A549 (cell line): ENCODE data around the gene TMEM238L. TPM values are rescaled to one million over a fixed set of nuclear protein-coding genes. Genes with fewer than 3 reads are reported as not detected.
A peak's percentile ranks its signal among the peaks of the same experiment; 100 is the strongest.

ENCODE experiments used
- ATAC-seq, 2 experiments: fragments of 200-7000 bp in 1 of 2; fragments of >200 bp in 1 of 2; cut with Nextera tagmentation in 1 of 2; cut with Tn5 transposase in 1 of 2; 3 replicates each; pipeline versions ENCODE4 v1.8.0 to v1.9.1; 2018 to 2020; ENCODE audit warnings: mild to moderate bottlenecking in 1 of 2, moderate library complexity in 1 of 2
- CTCF ChIA-PET: fragments of 300-600 bp; sonication (Branson Sonifier 250); formaldehyde crosslinking; extraction: SDS; loops from one replicate; lab custom pipeline; 2021; ENCODE audit warnings: antibody characterized with exemption, inconsistent platforms; lab: Yijun Ruan, JAX
- POLR2A ChIA-PET: fragments of 350-600 bp; formaldehyde crosslinking; extraction: SDS; loops from one replicate; lab custom pipeline; 2021; ENCODE audit warnings: antibody characterized with exemption, inconsistent platforms; lab: Yijun Ruan, JAX
- DNase-seq, 2 experiments: peaks; one replicate each; pipeline versions ENCODE4 v3.0.0 to v3.0.0-alpha.2; 2011 to 2016; ENCODE audit warnings: low read depth in 1 of 2, low spot score in 1 of 2
- FAIRE-seq: peaks from 2 replicates; lab custom pipeline; 2011; peaks lifted over from hg19 to GRCh38; lab: Jason Lieb, UNC
- H3K27ac ChIP-seq, 2 experiments: fragments of >200 bp; sonication (Bioruptor Twin); formaldehyde crosslinking; 3 replicates each; pipeline ENCODE4 v1.5.1; 2016 to 2017
- H3K4me1 ChIP-seq: fragments of >200 bp; sonication (Bioruptor Twin); formaldehyde crosslinking; 3 replicates; pipeline ENCODE4 v1.6.1; 2016
- H3K4me2 ChIP-seq: fragments of >200 bp; sonication (Bioruptor Twin); formaldehyde crosslinking; 3 replicates; pipeline ENCODE4 v1.6.1; 2016
- H3K4me3 ChIP-seq: fragments of >200 bp; sonication (Bioruptor Twin); formaldehyde crosslinking; 3 replicates; pipeline ENCODE4 v1.5.1; 2016
- H3K9me3 ChIP-seq: fragments of >200 bp; sonication (Bioruptor Twin); formaldehyde crosslinking; 3 replicates; pipeline ENCODE4 v1.6.1; 2016
- CEBPB ChIP-seq, 2 experiments: fragments of >200 bp in 1 of 2; sonication (Bioruptor Twin) in 1 of 2; formaldehyde crosslinking in 1 of 2; IDR thresholded peaks; 2 replicates each; pipeline ENCODE4 v1.6.1; 2012 to 2016
- CHD2 ChIP-seq: fragments of 150-350 bp; IDR thresholded peaks from 2 replicates; pipeline ENCODE4 v1.6.1; 2014; ENCODE audit warnings: low read length; ENCODE audit not compliant: partially characterized antibody
- EP300 ChIP-seq, 2 experiments: fragments of >200 bp; sonication (Bioruptor Twin); formaldehyde crosslinking; IDR thresholded peaks; 2 replicates in 1 of 2; 3 replicates in 1 of 2; pipeline ENCODE4 v1.6.1; 2016 to 2017
- FOSB ChIP-seq: fragments of 250-450 bp; sonication (Bioruptor Pico); IDR thresholded peaks from 2 replicates; pipeline ENCODE4 v1.5.0; 2020; ENCODE audit warnings: mild to moderate bottlenecking, moderate library complexity
- HDAC2 ChIP-seq: fragments of 200-600 bp; sonication (generic); IDR thresholded peaks from 2 replicates; pipeline ENCODE4 v1.6.1; 2016
- HOXA7 ChIP-seq: fragments of 250-450 bp; sonication (Bioruptor Pico); IDR thresholded peaks from 2 replicates; pipeline ENCODE4 v1.5.0; 2020; ENCODE audit warnings: mild to moderate bottlenecking, moderate library complexity
- JUNB ChIP-seq: fragments of >200 bp; sonication (Bioruptor Twin); formaldehyde crosslinking; IDR thresholded peaks from 2 replicates; pipeline ENCODE4 v1.6.1; 2016
- MAFK ChIP-seq: fragments of 450-650 bp; IDR thresholded peaks from 2 replicates; pipeline ENCODE4 v1.6.1; 2014; ENCODE audit not compliant: partially characterized antibody
- MAZ ChIP-seq: fragments of 150-350 bp; IDR thresholded peaks from 2 replicates; pipeline ENCODE4 v1.6.1; 2014; ENCODE audit warnings: antibody characterized with exemption, low read depth, low read length, borderline replicate concordance
- NFE2L2 ChIP-seq: fragments of 150-350 bp; conservative IDR thresholded peaks from 2 replicates; pipeline ENCODE4 v1.6.1; 2014; ENCODE audit warnings: low read length
- PHF8 ChIP-seq: fragments of 200-600 bp; sonication (generic); IDR thresholded peaks from 2 replicates; pipeline ENCODE4 v1.6.1; 2016; ENCODE audit warnings: low read depth, mild to moderate bottlenecking, antibody characterized with exemption, moderate library complexity, borderline replicate concordance
- POLR2A ChIP-seq: IDR thresholded peaks from 2 replicates; pipeline ENCODE4 v1.6.1; 2012; ENCODE audit warnings: mild to moderate bottlenecking, low read length
- RARB ChIP-seq: fragments of 250-450 bp; sonication (Bioruptor Pico); IDR thresholded peaks from 2 replicates; pipeline ENCODE4 v1.8.0; 2021; ENCODE audit warnings: mild to moderate bottlenecking, moderate library complexity
- RNF2 ChIP-seq: fragments of 200-600 bp; sonication (generic); IDR thresholded peaks from 2 replicates; pipeline ENCODE4 v1.6.1; 2016; ENCODE audit warnings: low read depth, mild to moderate bottlenecking, antibody characterized with exemption, moderate library complexity, borderline replicate concordance
- TFCP2L1 ChIP-seq: fragments of 250-450 bp; sonication (Bioruptor Pico); IDR thresholded peaks from 2 replicates; pipeline ENCODE4 v1.5.0; 2021; ENCODE audit warnings: mild to moderate bottlenecking
- ZSCAN20 ChIP-seq: fragments of 250-450 bp; sonication (Bioruptor Pico); IDR thresholded peaks from 2 replicates; pipeline ENCODE4 v1.8.0; 2022; ENCODE audit warnings: mild to moderate bottlenecking, moderate library complexity
- WGBS: methylation state at CpG from one replicate; pipeline ENCODE4 v1.1.6; 2017; ENCODE audit errors: missing lambda C conversion rate; 5-methylcytosine and 5-hydroxymethylcytosine counted together
- polyA plus RNA-seq, 4 experiments: library from polyadenylated mRNA; depleted of rRNA in 3 of 4; stranded (reverse); fragments of >200 nt; fragmentation: RNase III in 1 of 4; extraction: RNeasy Plus Mini Kit Qiagen cat#74134 plus additional on column Dnase treatment in 1 of 4; gene quantifications; 2 replicates in 3 of 4; 3 replicates in 1 of 4; pipeline ENCODE4 v1.2.3, GENCODE V29; 2011 to 2017
- TF ChIP-seq, protein P1 (sequence below): fragments of >200 bp; sonication (Bioruptor Twin); formaldehyde crosslinking; IDR thresholded peaks from 3 replicates; pipeline ENCODE4 v1.5.1; 2016
- TF ChIP-seq, protein P2 (sequence below): fragments of >200 bp; sonication (Bioruptor Twin); formaldehyde crosslinking; IDR thresholded peaks from 3 replicates; pipeline ENCODE4 v1.6.1; 2016
- TF ChIP-seq, protein P3 (sequence below): fragments of 150-350 bp; IDR thresholded peaks from 2 replicates; pipeline ENCODE4 v1.6.1; 2014; ENCODE audit warnings: low read depth, mild to moderate bottlenecking, low read length
- TF ChIP-seq, protein P4 (sequence below): fragments of 450-650 bp; IDR thresholded peaks from 2 replicates; pipeline ENCODE4 v1.6.1; 2014; ENCODE audit warnings: antibody characterized with exemption

The TMEM238L gene
- polyA plus RNA-seq, 2 of the 4 experiments (the other 2 are of a cell fraction): not detected

DNA sequence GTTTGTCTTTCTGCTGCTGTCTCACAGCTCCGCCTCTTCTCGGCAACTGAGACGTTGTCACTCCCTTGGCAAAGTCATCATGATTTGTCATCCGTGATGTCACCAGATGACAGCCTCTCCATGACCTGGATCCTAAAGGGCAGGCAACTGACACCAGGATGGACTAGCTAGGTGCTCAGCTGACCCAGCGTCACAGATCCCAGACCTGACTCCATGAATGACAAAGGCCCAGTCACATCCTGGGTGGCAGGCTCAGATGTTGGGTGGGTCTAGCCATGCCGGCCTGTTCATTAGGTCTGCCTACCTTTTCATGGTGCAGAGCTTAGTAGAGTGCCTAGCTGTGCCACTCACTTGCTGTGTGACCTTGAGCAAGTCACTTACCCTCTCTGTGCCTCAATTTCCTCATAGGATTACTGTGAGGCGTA is 3.8 kb upstream of the TMEM238L start:
- peak in 1 of 2 experiments; percentile 19 for DNase-seq
- 63% methylated on average over 6 of the region's 7 CpGs for WGBS
- no peak for ATAC-seq
- H3K27ac ChIP-seq: no peak overlapping the region
- no peak overlapping the region for H3K4me2 ChIP-seq
- no peak overlapping the region for H3K4me3 ChIP-seq
- FAIRE-seq: no peak
- H3K9me3 ChIP-seq: no peaks in the 10 kb centered on the region
- CTCF ChIA-PET: interaction anchor here (0.5 to 0.8 kb wide), 2 partner anchors 37 to 73 kb away, joined by 4 to 6 read pairs; no protein-coding TSS in a partner anchor
- H3K4me1 ChIP-seq: no peaks in the 10 kb centered on the region
- POLR2A ChIA-PET: no interaction called here
- TF ChIP-seq, protein P1, sequence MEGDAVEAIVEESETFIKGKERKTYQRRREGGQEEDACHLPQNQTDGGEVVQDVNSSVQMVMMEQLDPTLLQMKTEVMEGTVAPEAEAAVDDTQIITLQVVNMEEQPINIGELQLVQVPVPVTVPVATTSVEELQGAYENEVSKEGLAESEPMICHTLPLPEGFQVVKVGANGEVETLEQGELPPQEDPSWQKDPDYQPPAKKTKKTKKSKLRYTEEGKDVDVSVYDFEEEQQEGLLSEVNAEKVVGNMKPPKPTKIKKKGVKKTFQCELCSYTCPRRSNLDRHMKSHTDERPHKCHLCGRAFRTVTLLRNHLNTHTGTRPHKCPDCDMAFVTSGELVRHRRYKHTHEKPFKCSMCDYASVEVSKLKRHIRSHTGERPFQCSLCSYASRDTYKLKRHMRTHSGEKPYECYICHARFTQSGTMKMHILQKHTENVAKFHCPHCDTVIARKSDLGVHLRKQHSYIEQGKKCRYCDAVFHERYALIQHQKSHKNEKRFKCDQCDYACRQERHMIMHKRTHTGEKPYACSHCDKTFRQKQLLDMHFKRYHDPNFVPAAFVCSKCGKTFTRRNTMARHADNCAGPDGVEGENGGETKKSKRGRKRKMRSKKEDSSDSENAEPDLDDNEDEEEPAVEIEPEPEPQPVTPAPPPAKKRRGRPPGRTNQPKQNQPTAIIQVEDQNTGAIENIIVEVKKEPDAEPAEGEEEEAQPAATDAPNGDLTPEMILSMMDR: no peak
- TF ChIP-seq PHF8 (no peak), HDAC2 (no peak), CEBPB (IDR thresholded peaks at IDR 0.05) (no peak), POLR2A (no peak), HOXA7 (CRISPR knock-in tag) (no peak), EP300 (IDR thresholded peaks at IDR 0.05) (no peak), FOSB (no peak), NFE2L2 (no peak), JUNB (no peak), MAZ (no peak), ZSCAN20 (CRISPR knock-in tag) (no peak)
- TF ChIP-seq, protein P2, sequence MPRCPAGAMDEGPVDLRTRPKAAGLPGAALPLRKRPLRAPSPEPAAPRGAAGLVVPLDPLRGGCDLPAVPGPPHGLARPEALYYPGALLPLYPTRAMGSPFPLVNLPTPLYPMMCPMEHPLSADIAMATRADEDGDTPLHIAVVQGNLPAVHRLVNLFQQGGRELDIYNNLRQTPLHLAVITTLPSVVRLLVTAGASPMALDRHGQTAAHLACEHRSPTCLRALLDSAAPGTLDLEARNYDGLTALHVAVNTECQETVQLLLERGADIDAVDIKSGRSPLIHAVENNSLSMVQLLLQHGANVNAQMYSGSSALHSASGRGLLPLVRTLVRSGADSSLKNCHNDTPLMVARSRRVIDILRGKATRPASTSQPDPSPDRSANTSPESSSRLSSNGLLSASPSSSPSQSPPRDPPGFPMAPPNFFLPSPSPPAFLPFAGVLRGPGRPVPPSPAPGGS: no peak
- TF ChIP-seq, protein P3, sequence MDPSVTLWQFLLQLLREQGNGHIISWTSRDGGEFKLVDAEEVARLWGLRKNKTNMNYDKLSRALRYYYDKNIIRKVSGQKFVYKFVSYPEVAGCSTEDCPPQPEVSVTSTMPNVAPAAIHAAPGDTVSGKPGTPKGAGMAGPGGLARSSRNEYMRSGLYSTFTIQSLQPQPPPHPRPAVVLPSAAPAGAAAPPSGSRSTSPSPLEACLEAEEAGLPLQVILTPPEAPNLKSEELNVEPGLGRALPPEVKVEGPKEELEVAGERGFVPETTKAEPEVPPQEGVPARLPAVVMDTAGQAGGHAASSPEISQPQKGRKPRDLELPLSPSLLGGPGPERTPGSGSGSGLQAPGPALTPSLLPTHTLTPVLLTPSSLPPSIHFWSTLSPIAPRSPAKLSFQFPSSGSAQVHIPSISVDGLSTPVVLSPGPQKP: no peak
- TF ChIP-seq, protein P4, sequence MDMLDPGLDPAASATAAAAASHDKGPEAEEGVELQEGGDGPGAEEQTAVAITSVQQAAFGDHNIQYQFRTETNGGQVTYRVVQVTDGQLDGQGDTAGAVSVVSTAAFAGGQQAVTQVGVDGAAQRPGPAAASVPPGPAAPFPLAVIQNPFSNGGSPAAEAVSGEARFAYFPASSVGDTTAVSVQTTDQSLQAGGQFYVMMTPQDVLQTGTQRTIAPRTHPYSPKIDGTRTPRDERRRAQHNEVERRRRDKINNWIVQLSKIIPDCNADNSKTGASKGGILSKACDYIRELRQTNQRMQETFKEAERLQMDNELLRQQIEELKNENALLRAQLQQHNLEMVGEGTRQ: no peak

DNA sequence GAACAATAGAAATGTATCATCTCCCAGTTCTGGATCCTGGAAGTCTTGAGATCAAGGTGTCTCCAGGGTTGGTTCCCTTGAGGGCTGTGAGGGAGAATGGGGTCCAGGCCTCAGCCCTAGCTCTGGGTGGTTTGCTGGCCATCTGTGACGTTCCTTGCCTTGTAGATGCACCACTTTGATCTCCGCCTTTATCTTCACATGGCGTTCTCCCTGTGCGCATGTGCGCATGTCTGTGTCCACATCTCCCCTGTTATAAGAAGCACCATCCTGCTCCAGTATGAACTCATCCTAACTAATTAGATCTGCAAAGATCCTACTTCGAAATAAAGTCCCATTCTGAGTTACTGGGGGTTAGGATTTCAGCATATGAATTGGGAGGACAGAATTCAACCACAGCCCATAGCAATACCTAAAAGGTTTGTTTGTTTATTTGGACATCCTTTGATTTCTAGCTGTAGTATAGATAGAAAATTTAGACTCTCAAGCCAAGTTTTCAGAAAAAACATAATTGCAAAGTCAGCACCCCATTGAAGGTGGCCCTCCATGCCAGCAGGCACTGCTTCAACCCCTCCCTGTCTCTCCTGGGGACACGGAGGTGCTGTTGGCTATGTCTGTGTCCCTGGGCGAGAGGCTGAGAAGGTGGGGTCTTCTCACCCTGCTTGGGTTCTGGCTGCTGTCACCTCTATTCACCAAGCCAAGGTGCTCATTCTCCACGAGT is 2.8 kb upstream of the TMEM238L start:
- H3K4me3 ChIP-seq: no peak overlapping the region
- CTCF ChIA-PET: interaction anchor here (0.5 kb wide), 1 partner anchor 74 kb away, joined by 4 read pairs; no protein-coding TSS in a partner anchor
- 56% methylated on average over 9 of the region's 9 CpGs for WGBS
- no peak overlapping the region for H3K4me2 ChIP-seq
- no peak for FAIRE-seq
- no peaks in the 10 kb centered on the region for H3K9me3 ChIP-seq
- POLR2A ChIA-PET: no interaction called here
- H3K4me1 ChIP-seq: no peaks in the 10 kb centered on the region
- no peak overlapping the region for H3K27ac ChIP-seq
- DNase-seq: no peak
- no peak for ATAC-seq
- no peak for TF ChIP-seq RARB (CRISPR knock-in tag)
- no peak for TF ChIP-seq NFE2L2
- peak; percentile 67 for TF ChIP-seq MAFK
- TF ChIP-seq RNF2: no peak
- TF ChIP-seq CHD2: no peak

DNA sequence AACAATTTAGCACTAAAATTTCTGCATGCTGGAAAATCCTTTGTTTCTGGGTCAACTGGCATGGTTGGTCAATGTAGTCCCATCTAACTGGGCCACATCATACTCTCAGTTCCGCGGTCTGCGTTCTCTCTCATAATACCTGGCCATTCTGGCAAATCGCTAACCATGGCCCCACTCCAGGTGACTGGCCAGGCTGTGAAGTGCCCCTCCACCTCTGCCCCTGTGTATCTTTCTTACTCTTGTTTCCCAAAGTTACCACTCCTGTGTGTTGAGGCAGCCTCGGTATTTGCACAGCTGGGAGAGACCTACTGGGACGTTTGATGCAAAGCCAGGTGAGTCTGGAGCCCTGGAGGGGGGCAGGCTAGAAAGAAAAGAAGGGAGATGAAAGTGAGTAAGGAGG is 2.0 kb upstream of the TMEM238L start:
- no peaks in the 10 kb centered on the region for H3K9me3 ChIP-seq
- no peak for DNase-seq
- 60% methylated on average over 6 of the region's 6 CpGs for WGBS

More for the DNA sequence above, 2.0 kb upstream of the TMEM238L start:
- CTCF ChIA-PET: no interaction called here
- ATAC-seq: no peak
- POLR2A ChIA-PET: no interaction called here
- no peak for FAIRE-seq
- Histone ChIP-seq H3K27ac (no peak overlapping the region), H3K4me2 (no peak overlapping the region), H3K4me1 (no peaks in the 10 kb centered on the region), H3K4me3 (no peak overlapping the region)
- TF ChIP-seq, protein P1: no peak
- no peak for TF ChIP-seq TFCP2L1
- TF ChIP-seq HOXA7 (CRISPR knock-in tag): no peak
- no peak for TF ChIP-seq CEBPB (IDR thresholded peaks at IDR 0.05)
